ENCODE results near the gene UTP18.

UTP18 gene

DNA sequence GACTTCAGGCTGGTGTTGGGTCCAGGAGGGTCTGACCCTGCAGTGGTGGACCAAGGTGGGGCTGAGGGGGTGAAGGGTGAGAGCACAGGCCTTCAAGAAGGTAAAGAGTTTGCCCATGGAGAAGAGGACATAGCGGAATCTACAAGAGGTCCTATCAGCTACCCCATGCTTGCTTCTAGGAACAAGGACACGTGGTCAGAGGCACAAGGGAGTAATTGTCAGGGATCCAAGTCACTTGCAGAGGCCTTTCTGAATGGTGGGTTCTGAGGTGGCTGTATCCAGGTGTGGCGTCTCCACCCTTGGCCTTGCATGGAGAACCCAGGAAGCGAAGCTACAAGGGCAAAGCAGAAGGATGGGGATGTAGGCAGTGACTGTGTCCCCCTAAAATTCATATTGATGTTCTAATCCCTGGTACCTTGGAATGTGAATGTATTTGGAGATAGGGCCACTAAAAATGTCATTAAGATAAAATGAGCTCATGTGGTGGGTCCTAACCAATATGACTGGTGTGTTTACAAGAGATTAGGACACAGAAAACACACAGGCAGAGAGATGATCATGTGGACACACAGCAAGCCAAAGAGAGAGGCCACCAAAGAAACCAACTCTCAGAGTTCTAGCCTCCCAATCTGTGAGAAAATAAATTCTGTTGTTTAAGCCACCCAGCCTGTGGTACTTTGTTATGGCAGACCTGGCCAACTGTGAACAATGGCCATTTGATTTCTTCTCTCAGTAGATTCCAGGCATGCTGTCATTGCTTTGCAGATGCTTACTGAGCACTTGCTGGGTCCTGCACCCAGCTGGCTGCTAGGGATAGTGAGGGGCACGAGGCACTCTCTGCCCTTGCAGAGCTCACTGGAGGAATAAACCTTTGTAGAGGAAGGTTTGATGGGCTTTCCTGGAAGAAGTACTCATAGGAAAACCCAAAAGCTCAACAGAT, 75.8 kb downstream of the UTP18 start:
- no peak for DNase-seq (ENCODE audit: low read depth)

- DNase-seq (ENCODE audit: low read depth) = no peak
Observed at GRCh38 chr17:51341457-51341856, 81.1 kb downstream of the UTP18 start.

GRCh38 chr17:51342257-51342656, 81.9 kb downstream of the UTP18 start:
- DNase-seq (ENCODE audit: low read depth) = no peak

DNA sequence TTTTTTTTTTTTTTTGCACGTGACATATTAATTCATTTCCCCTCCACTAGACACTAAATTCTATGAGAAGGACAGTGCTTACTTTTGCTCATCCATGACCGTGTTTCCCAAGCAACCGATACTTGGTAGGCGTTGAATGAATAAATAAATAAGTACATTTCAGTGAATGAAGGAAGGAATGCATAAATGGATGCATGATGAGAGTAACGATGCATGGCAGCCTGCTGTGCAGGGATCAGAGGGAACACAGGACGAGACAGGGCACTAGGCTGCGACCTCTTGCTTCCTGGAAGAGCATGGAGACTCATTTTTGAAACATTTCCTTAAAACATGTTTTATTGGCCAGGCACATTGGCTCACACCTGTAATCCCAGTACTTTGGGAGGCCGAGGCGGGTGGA, 84.2 kb downstream of the UTP18 start:
- no peak for DNase-seq (ENCODE audit: low read depth)

GRCh38 chr17:51346218-51346982, 86.1 kb downstream of the UTP18 start:
- no peak for DNase-seq (ENCODE audit: low read depth)

Data from activated T-cell treated with anti-CD3 and anti-CD28 coated beads for 24 hours (primary cell).